Cardiac fibroblast (primary cell): ENCODE data around the gene KCNIP4.
A peak's percentile ranks its signal among the peaks of the same experiment; 100 is the strongest.

Source experiments
- DNase-seq, 2 donors: peaks; one replicate each; pipeline versions ENCODE4 v3.0.0 to v3.0.0-alpha.2; 2010; ENCODE audit warnings: low read depth in 2 of 2
- H3K4me3 ChIP-seq, 2 donors: replicated peaks in 1 of 2; 1 replicate in 1 of 2; 2 replicates in 1 of 2; pipeline ENCODE4 v1.5.1; 2011; ENCODE audit warnings: low read depth in 2 of 2, low read length in 2 of 2, mild to moderate bottlenecking in 2 of 2, moderate library complexity in 1 of 2
- TF ChIP-seq, protein P1 (sequence below): IDR thresholded peaks from one replicate; pipeline ENCODE4 v1.5.1; 2011; ENCODE audit warnings: low read depth, mild to moderate bottlenecking, low read length, inconsistent platforms

Gene KCNIP4

DNA sequence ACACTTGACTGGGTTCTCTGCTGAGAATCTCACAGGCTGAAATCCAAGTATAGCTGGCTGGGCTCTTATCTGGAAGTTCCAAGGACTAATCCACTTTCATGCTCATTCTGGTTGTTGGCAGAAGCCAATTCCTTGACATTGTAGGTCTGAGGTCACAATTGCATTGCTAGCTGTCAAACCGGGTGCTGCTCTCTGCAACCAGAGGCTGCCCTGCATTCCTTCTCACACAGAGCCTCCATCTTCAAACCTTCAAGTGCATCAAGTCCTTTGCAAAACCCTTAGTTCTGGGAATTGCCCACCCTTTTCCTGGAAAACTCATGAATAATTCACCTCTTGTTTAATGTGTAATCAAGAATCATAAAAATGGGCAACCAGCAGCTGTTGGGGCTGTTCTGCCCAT, 404.2 kb downstream of the KCNIP4 start:
- DNase-seq, result peak in 1 of 2 donors; percentile 26
- no peak overlapping the region for H3K4me3 ChIP-seq
- TF ChIP-seq, protein P1, sequence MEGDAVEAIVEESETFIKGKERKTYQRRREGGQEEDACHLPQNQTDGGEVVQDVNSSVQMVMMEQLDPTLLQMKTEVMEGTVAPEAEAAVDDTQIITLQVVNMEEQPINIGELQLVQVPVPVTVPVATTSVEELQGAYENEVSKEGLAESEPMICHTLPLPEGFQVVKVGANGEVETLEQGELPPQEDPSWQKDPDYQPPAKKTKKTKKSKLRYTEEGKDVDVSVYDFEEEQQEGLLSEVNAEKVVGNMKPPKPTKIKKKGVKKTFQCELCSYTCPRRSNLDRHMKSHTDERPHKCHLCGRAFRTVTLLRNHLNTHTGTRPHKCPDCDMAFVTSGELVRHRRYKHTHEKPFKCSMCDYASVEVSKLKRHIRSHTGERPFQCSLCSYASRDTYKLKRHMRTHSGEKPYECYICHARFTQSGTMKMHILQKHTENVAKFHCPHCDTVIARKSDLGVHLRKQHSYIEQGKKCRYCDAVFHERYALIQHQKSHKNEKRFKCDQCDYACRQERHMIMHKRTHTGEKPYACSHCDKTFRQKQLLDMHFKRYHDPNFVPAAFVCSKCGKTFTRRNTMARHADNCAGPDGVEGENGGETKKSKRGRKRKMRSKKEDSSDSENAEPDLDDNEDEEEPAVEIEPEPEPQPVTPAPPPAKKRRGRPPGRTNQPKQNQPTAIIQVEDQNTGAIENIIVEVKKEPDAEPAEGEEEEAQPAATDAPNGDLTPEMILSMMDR, result no peak

DNA sequence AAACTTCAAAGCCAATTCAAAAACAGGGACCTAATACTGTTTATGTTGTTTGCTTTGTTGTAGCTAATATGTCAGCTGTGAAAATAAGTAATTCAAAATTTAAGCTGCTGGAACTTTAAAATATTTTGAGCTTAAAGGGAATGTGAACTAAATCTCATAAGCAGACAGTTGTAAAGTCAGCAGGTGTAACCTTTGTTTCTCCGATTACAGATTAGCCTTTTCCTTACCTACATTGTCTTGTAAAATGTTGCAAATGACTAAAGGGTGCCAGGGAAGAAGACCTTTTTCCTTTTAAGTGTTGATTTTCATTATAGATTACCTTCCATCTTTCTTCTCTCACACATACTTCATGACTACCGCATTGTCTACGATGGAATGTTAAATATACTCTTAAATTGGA, 405.1 kb downstream of the KCNIP4 start:
- no peak for DNase-seq
- no peak overlapping the region for H3K4me3 ChIP-seq
- TF ChIP-seq, protein P1, result no peak

DNA sequence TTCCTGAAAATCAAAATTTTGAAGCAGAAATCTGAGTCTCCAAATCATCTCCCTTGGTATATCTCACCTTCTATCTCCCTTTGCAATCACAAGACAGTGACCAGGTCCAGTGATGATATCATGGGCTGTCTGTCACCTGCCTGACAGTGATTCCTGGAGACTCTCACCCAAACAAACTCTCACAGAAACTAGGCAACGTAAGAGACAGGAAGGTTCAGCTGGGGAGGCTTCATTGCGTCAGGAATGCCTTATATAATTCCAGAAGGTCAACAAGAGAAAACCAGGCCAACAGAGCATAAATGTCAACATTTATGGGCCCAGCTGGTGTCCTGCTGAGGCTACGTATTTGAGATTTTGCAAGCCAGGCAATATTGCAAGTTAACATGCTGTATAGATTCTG, 412.7 kb downstream of the KCNIP4 start:
- no peak for DNase-seq
- no peak overlapping the region for H3K4me3 ChIP-seq
- TF ChIP-seq, protein P1, result no peak

DNA sequence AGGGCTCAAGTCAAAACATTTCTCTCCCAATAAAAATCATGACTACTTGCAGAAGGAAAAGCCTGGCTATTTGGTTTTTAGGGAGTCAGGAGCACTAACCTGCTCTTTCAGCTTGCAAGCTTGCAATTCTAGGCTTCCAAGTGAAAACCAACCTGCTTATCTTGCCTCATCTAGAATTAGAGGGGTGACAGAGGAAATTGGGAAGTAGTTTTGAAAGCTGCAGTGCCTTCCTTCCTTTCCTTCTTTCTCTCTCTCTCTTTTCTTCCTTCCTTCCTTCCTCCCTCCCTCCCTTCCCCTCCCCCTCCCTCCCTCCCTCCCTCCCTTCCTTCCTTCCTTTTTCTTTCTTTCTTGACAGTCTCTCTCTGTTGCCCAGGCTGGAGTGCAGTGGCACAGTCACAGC, 417.5 kb downstream of the KCNIP4 start:
- H3K4me3 ChIP-seq, result no peak overlapping the region
- TF ChIP-seq, protein P1, result no peak

DNA sequence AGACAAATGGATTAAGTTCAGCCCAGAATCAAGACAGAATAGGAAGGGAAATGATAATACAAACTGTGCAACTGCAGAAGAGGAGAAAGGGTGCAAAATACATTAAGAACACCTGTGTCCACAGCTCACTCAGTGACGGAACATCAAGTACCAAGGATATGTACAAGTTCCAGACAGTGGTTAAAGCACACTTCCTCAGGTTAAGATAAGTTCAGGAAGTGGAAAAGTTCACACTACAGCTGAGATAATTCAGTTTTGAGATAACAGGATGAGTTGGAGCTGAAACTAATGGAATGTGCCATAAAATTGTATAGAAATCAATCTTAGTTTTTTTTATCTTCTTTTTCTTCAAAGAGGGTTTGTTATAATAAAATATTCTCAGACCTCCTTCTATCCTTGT, 419.4 kb downstream of the KCNIP4 start:
- TF ChIP-seq, protein P1, result no peak
- no peak for DNase-seq
- H3K4me3 ChIP-seq, result no peak overlapping the region

More for the DNA sequence above, 417.5 kb downstream of the KCNIP4 start:
- DNase-seq, result no peak

DNA sequence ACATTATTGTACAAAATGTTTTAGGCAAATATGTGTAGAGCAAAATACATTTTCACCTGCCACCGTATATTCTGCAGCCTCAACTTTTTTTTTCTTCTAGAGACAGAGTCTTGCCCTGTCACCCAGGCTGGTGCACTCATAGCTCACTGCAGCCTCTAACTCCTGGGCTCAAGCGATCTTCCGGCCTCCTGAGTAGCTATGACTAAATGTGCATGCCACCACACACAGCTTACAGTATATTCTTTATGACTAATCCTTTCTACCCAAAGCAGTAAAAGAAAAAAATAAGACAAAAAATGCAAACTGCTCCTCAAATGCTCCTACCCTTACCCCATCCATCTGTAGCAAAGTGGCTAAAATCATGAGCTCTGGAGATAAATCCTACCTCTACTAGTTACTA, 426.3 kb downstream of the KCNIP4 start:
- no peak overlapping the region for H3K4me3 ChIP-seq
- TF ChIP-seq, protein P1, result no peak
- DNase-seq, result no peak

DNA sequence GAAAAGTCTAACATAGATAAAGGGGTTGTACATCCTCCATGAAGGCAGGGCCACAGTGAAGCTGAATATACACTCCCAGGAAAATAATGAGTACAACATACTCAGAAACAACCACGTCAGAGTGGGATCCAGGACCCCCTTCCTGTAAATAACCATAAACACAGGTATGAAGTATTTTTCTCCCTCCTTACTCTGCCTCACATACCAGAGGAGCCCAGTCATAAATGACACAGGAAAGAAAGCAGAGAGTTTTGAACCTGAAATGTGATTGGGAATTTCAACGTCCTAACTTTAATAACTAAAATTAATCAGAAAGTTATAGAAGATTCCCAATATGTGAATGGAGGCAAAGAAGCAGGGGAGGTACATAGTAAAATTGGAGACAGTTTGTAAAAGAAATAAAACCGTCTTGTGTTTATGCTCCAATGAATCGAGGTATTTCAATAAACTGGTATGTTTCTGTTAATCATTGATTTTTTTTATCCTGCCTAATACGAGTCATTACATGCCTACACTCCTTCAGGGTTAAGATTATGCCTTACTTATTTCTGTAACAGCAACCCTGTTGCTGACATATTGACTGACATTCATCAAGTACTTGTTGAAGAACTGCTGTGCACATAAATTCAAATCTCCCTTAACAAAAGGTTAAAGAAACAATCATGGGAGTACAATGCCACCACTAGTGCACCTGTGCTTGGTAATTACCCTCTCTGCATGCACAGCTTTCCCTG, 431.3 kb downstream of the KCNIP4 start:
- TF ChIP-seq, protein P1, result no peak
- no peak for DNase-seq
- H3K4me3 ChIP-seq, result no peak overlapping the region
